Transverse colon (tissue), 4 donors: ENCODE results near the gene TRPM3. TPM values are rescaled to one million over a fixed set of nuclear protein-coding genes. Genes with fewer than 3 reads are reported as not detected.
"Not testable (repeated sequence)": the region's sequence is repeated elsewhere in the genome, so short reads cannot be mapped to it uniquely, and the experiment has no call there.

Experiments
- DNase-seq: peaks from one replicate; pipeline ENCODE4 v3.0.0-alpha.2; 2019
- H3K27ac ChIP-seq, 4 donors: fragments of 200-600 bp; sonication (generic); 2 replicates each; pipeline ENCODE4 v1.5.1; 2016 to 2018; ENCODE audit warnings: inconsistent platforms in 4 of 4
- H3K27me3 ChIP-seq: fragments of 200-600 bp; sonication (generic); 2 replicates; pipeline ENCODE4 v1.5.1; 2017; ENCODE audit warnings: inconsistent platforms
- H3K36me3 ChIP-seq, 4 donors: fragments of 200-600 bp; sonication (generic); 2 replicates each; pipeline ENCODE4 v1.5.1; 2017 to 2019; ENCODE audit warnings: inconsistent platforms in 4 of 4
- H3K4me1 ChIP-seq, 4 donors: fragments of 200-600 bp; sonication (generic); 2 replicates each; pipeline ENCODE4 v1.5.1; 2017 to 2020; ENCODE audit warnings: inconsistent platforms in 4 of 4
- H3K4me3 ChIP-seq, 4 donors: fragments of 200-600 bp; sonication (generic); 1 replicate in 1 of 4; 2 replicates in 3 of 4; pipeline versions ENCODE4 v1.5.1 to v1.6.1; 2017 to 2019; ENCODE audit warnings: inconsistent platforms in 4 of 4
- H3K9me3 ChIP-seq, 2 donors: fragments of 200-600 bp; sonication (generic); 2 replicates each; pipeline ENCODE4 v1.5.1; 2017 to 2019; ENCODE audit warnings: inconsistent platforms in 2 of 2
- CTCF ChIP-seq, 5 experiments: fragments of 200-600 bp in 3 of 5; fragments of 450-650 bp in 2 of 5; sonication (generic) in 3 of 5; IDR thresholded peaks; 1 replicate in 2 of 5; 2 replicates in 3 of 5; pipeline ENCODE4 v1.5.1; 2016 to 2017; ENCODE audit warnings: antibody characterized with exemption in 5 of 5, inconsistent platforms in 3 of 5, mild to moderate bottlenecking in 2 of 5, moderate library complexity in 1 of 5
- EP300 ChIP-seq: sonication (generic); formaldehyde crosslinking; IDR thresholded peaks from one replicate; pipeline ENCODE4 v1.6.1; 2017; ENCODE audit warnings: antibody characterized with exemption, low read depth
- POLR2A ChIP-seq: fragments of 450-650 bp; IDR thresholded peaks from one replicate; pipeline ENCODE4 v1.6.1; 2016; ENCODE audit warnings: antibody characterized with exemption, mild to moderate bottlenecking, moderate library complexity
- POLR2AphosphoS5 ChIP-seq, 3 donors: sonication (generic); formaldehyde crosslinking; IDR thresholded peaks; one replicate each; pipeline ENCODE4 v1.6.1; 2016; ENCODE audit warnings: antibody characterized with exemption in 3 of 3
- WGBS, 2 donors: methylation state at CpG; one replicate each; pipeline ENCODE4 v1.1.5; 2018; ENCODE audit warnings: low coverage in 1 of 2; 5-methylcytosine and 5-hydroxymethylcytosine counted together
- in situ Hi-C, 4 donors: fragments of 200-750 bp; cut with MboI; loops; one replicate each; pipeline versions ENCODE4 v1.15.0 to v1.15.1; 2017; ENCODE audit warnings: low sequenced_read_pairs in 3 of 4, low pct_ligation_motif_present in 1 of 4, low pct_unique_long_range_greater_than_20kb in 1 of 4
- intact Hi-C: fragments of 100-400 bp; cut with DNase I; formaldehyde crosslinking; loops from one replicate; pipeline ENCODE4 v1.15.1; 2023; ENCODE audit warnings: low total_unique reads
- total RNA-seq, 4 donors: library from RNA; depleted of rRNA; stranded (reverse); fragments of >200 nt; gene quantifications; one replicate each; pipeline ENCODE4 v1.1.0, GENCODE V29; 2016

Gene TRPM3
- total RNA-seq, 4 donors from 2014 or later, result 0.16 to 1.2 (median 0.32) TPM

- no peak overlapping the region for H3K4me3 ChIP-seq
- H3K4me1 ChIP-seq, result peaks cover 0 to 4% (median 0%) of the 10 kb centered on the region in 4 donors
- whole genome bisulfite sequencing, 2 donors, result 0 to 44% methylated on average over 1 of the region's 1 CpG
- H3K27ac ChIP-seq, result no peak overlapping the region
- intact Hi-C loops (no loop called here), in situ Hi-C loops (no loop called here)
- DNase-seq, result no peak
- H3K9me3 ChIP-seq, result no peaks in the 10 kb centered on the region
- H3K27me3 ChIP-seq, result no peaks in the 10 kb centered on the region
- H3K36me3 ChIP-seq, result no peaks in the 10 kb centered on the region
- TF ChIP-seq POLR2A (no peak), EP300 (no peak), CTCF (IDR thresholded peaks at IDR 0.05) (no peak), POLR2AphosphoS5 (IDR thresholded peaks at IDR 0.05) (no peak)
Measured at GRCh38 chr9:70746316-70746715, 375.1 kb downstream of the TRPM3 start.

- intact Hi-C loops, in situ Hi-C loops: not testable (repeated sequence)
- no CpG with 5 or more reads among the region's 1 CpG for WGBS, 2 donors
Measured at GRCh38 chr9:70724794-70725193, 396.6 kb downstream of the TRPM3 start.

GRCh38 chr9:70724025-70724424, 397.4 kb downstream of the TRPM3 start:
- DNase-seq, H3K4me3 ChIP-seq, H3K9me3 ChIP-seq, in situ Hi-C loops, H3K4me1 ChIP-seq, H3K36me3 ChIP-seq, H3K27ac ChIP-seq, intact Hi-C loops, H3K27me3 ChIP-seq: not testable (repeated sequence)
- no CpG with 5 or more reads among the region's 1 CpG for WGBS, 2 donors

More at GRCh38 chr9:70724794-70725193, 396.6 kb downstream of the TRPM3 start:
- not testable (repeated sequence) for H3K36me3 ChIP-seq, H3K4me3 ChIP-seq, H3K27me3 ChIP-seq, H3K27ac ChIP-seq, DNase-seq, H3K9me3 ChIP-seq, H3K4me1 ChIP-seq

- H3K27ac ChIP-seq, H3K4me1 ChIP-seq, intact Hi-C loops, H3K9me3 ChIP-seq, H3K27me3 ChIP-seq, DNase-seq, in situ Hi-C loops, H3K36me3 ChIP-seq, H3K4me3 ChIP-seq: not testable (repeated sequence)
- no CpG with 5 or more reads among the region's 1 CpG for WGBS, 2 donors
Measured at GRCh38 chr9:70706797-70707196, 414.6 kb downstream of the TRPM3 start.

GRCh38 chr9:70701163-70701562, 420.3 kb downstream of the TRPM3 start:
- in situ Hi-C loops, result no loop called here
- 74 to 82% methylated on average over 6 of the region's 6 CpGs for WGBS, 2 donors
- no peak for DNase-seq

More at GRCh38 chr9:70701163-70701562, 420.3 kb downstream of the TRPM3 start:
- H3K27ac ChIP-seq, result no peak overlapping the region
- H3K36me3 ChIP-seq, result no peaks in the 10 kb centered on the region
- H3K4me1 ChIP-seq, result no peaks in the 10 kb centered on the region
- TF ChIP-seq EP300 (no peak), POLR2A (no peak), POLR2AphosphoS5 (IDR thresholded peaks at IDR 0.05) (no peak), CTCF (IDR thresholded peaks at IDR 0.05) (no peak)
- no peaks in the 10 kb centered on the region for H3K9me3 ChIP-seq
- H3K27me3 ChIP-seq, result no peaks in the 10 kb centered on the region
- intact Hi-C loops, result no loop called here
- no peak overlapping the region for H3K4me3 ChIP-seq
